ENCODE data around the gene DYNC1I2.

GRCh38 chr2:171718720-171719119 lies 31.5 kb downstream of the DYNC1I2 start:
- TF ChIP-seq CTCF (conservative IDR thresholded peaks at IDR 0.05; ENCODE audit: low read length) (no peak), EZH2phosphoT487 (IDR thresholded peaks at IDR 0.05; ENCODE audit: borderline replicate concordance, low read depth, low read length) (no peak)

Data from OCI-LY7 (cell line).